Measurements from ENCODE around the gene PTPRCAP. TPM values are rescaled to one million over a fixed set of nuclear protein-coding genes. Genes with fewer than 3 reads are reported as not detected.

The PTPRCAP gene
- total and polyA plus RNA-seq, 2 experiments from 2014 or later, result 3.3 to 3.5 TPM

- H3K4me1 Mint-ChIP-seq, result peaks cover 22% of the 10 kb centered on the region
- no peak overlapping the region for H3K4me3 ChIP-seq
- H3K4me1 ChIP-seq (ENCODE audit: insufficient read depth), result peaks cover 14% of the 10 kb centered on the region
- TF ChIP-seq CTCF (conservative IDR thresholded peaks at IDR 0.05; ENCODE audit: low read depth in 2 of 2), result no peak
- TF ChIP-seq JUNB (IDR thresholded peaks at IDR 0.05; ENCODE audit: unreplicated experiment), result no peak
- TF ChIP-seq EZH2phosphoT487 (IDR thresholded peaks at IDR 0.05; ENCODE audit: unreplicated experiment), result no peak
- TF ChIP-seq EZH2 (IDR thresholded peaks at IDR 0.05; ENCODE audit: low read depth, unreplicated experiment), result no peak
- TF ChIP-seq REST (IDR thresholded peaks at IDR 0.05; ENCODE audit: unreplicated experiment), result no peak
- no peak for TF ChIP-seq STAT1 (IDR thresholded peaks at IDR 0.05; ENCODE audit: unreplicated experiment)
- TF ChIP-seq ZNF462 (CRISPR knock-in tag; IDR thresholded peaks at IDR 0.05), result no peak
- no peak for TF ChIP-seq CREB1 (CRISPR knock-in tag; IDR thresholded peaks at IDR 0.05; ENCODE audit: low read depth)
- no peak for TF ChIP-seq ZNF331 (CRISPR knock-in tag; IDR thresholded peaks at IDR 0.05; ENCODE audit: low read depth)
- no peak for TF ChIP-seq POLR2AphosphoS5 (IDR thresholded peaks at IDR 0.05; ENCODE audit: low read depth)
- no peak for TF ChIP-seq NANOG (IDR thresholded peaks at IDR 0.05; ENCODE audit: borderline replicate concordance)
- TF ChIP-seq ZNF114 (CRISPR knock-in tag; IDR thresholded peaks at IDR 0.05), result no peak
- TF ChIP-seq ETS1 (IDR thresholded peaks at IDR 0.05), result no peak
- no peak for ATAC-seq
- no peak for DNase-seq (ENCODE audit: low spot score)
- H3K27me3 ChIP-seq (ENCODE audit: insufficient read depth), result no peaks in the 10 kb centered on the region
- no peak overlapping the region for H3K27ac Mint-ChIP-seq
- peaks cover 8% of the 10 kb centered on the region for H3K27me3 Mint-ChIP-seq (ENCODE audit: insufficient read depth, low read depth, poor library complexity)
- H3K9me2 ChIP-seq (ENCODE audit: insufficient read depth), result no peaks in the 10 kb centered on the region
- no peak overlapping the region for H3K4me2 ChIP-seq
- no peak overlapping the region for H3K4me3 Mint-ChIP-seq
- H3K36me3 ChIP-seq (ENCODE audit: insufficient read depth), result 0 out of 2 replicates have a peak, but pooled peaks cover 3% of the 10 kb centered on the region
- peaks cover 29% of the 10 kb centered on the region for H3K36me3 Mint-ChIP-seq (ENCODE audit: low read depth)
- H2AFZ ChIP-seq, result no peak overlapping the region
- no peaks in the 10 kb centered on the region for H4K20me1 ChIP-seq (replicated peaks; ENCODE audit: insufficient read depth)
- H3K79me2 ChIP-seq (replicated peaks; ENCODE audit: insufficient read depth), result peaks cover under 1% of the 10 kb centered on the region
- H3F3A ChIP-seq (replicated peaks; ENCODE audit: low read depth), result peaks cover 7% of the 10 kb centered on the region; the same call in 1 of the 2 replicates
- no peak overlapping the region for H3K27ac ChIP-seq (ENCODE audit: low read depth)
- no peaks in the 10 kb centered on the region; the same call in 2 of the 3 replicates for H3K9me3 Mint-ChIP-seq
Observed at GRCh38 chr11:67434395-67434881, 3.0 kb downstream of the PTPRCAP start.
